ENCODE measurements around the gene SUPT6H. TPM values are rescaled to one million over a fixed set of nuclear protein-coding genes. Genes with fewer than 3 reads are reported as not detected.

Gene SUPT6H
- total RNA-seq, 1 donor from 2014 or later = 29.9 TPM

DNA sequence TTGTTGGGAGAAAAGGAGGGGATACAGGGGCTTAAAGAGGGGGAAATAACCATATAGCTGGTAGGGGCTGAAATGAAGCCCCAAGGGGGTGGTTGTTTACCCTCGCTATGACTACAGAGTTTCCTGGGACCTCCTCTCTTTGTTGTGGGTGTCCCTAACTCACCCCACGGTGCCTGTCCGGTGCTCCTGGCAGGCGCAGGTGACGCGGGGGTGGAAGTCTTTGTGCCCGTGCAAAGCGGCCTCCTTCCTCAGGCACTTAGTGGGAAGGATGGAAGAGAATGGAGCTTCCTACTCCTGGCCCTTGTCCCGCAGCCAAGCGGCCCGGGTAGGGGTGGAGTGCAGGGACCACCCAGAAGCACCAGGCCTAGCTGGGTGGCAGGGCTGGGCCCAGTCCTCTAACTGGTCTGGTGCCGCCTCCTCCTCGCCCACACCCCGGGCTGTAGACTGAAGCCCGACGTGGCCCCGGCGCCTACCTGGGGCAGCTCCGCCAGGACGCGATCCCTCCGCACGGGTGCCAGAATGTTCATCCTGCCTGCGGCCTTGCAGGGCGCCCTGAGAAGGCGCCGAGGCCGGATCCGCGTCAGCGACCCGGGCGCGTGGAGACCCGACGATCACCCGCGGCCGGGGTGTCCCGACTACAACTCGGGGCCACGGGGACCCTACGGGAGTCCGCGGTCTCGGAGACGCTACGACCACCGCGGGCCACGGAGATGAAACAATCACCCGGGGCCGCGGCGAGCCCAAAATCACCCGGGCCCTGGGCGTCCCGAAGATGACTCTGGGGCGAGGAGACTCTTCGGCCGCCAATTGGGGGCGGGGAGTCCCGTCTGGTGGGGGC lies 55.0 kb downstream of the SUPT6H start:
- H4K20me1 ChIP-seq (ENCODE audit: low read depth) = peaks cover 21% of the 10 kb centered on the region
- peak overlapping the region; percentile 17 for H3K27ac ChIP-seq
- no peaks in the 10 kb centered on the region for H3K9me3 Mint-ChIP-seq
- H3K4me1 Mint-ChIP-seq = peaks cover 57% of the 10 kb centered on the region
- peak overlapping the region; percentile 14 for H3K27ac Mint-ChIP-seq
- H3K9ac ChIP-seq = peak overlapping the region; percentile 51
- peaks cover 44% of the 10 kb centered on the region for H3K79me2 ChIP-seq (ENCODE audit: low read depth)
- H3K9me3 ChIP-seq (ENCODE audit: low read depth) = no peaks in the 10 kb centered on the region
- DNase-seq (ENCODE audit: low spot score) = peak; percentile 78
- TF ChIP-seq EZH2phosphoT487 (IDR thresholded peaks at IDR 0.05) = no peak
- TF ChIP-seq, protein P1, sequence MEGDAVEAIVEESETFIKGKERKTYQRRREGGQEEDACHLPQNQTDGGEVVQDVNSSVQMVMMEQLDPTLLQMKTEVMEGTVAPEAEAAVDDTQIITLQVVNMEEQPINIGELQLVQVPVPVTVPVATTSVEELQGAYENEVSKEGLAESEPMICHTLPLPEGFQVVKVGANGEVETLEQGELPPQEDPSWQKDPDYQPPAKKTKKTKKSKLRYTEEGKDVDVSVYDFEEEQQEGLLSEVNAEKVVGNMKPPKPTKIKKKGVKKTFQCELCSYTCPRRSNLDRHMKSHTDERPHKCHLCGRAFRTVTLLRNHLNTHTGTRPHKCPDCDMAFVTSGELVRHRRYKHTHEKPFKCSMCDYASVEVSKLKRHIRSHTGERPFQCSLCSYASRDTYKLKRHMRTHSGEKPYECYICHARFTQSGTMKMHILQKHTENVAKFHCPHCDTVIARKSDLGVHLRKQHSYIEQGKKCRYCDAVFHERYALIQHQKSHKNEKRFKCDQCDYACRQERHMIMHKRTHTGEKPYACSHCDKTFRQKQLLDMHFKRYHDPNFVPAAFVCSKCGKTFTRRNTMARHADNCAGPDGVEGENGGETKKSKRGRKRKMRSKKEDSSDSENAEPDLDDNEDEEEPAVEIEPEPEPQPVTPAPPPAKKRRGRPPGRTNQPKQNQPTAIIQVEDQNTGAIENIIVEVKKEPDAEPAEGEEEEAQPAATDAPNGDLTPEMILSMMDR (IDR thresholded peaks at IDR 0.05) = no peak
- TF ChIP-seq EZH2 (IDR thresholded peaks at IDR 0.05) = no peak
- H3K4me1 ChIP-seq = peaks cover 35% of the 10 kb centered on the region
- H3K36me3 Mint-ChIP-seq = peaks cover 41% of the 10 kb centered on the region
- peak overlapping the region; percentile 87 for H3K4me3 Mint-ChIP-seq
- no peaks in the 10 kb centered on the region for H3K27me3 ChIP-seq
- peak overlapping the region; percentile 2 for H2AFZ ChIP-seq (replicated peaks)
- H3F3A ChIP-seq (ENCODE audit: low read depth) = peaks cover 62% of the 10 kb centered on the region
- H3K4me2 ChIP-seq = peak overlapping the region; percentile 83
- peaks cover 11% of the 10 kb centered on the region for H3K27me3 Mint-ChIP-seq (ENCODE audit: insufficient read depth, low read depth)
- H3K36me3 ChIP-seq = peaks cover 7% of the 10 kb centered on the region
- H3K4me3 ChIP-seq = peak overlapping the region; percentile 88

DNA sequence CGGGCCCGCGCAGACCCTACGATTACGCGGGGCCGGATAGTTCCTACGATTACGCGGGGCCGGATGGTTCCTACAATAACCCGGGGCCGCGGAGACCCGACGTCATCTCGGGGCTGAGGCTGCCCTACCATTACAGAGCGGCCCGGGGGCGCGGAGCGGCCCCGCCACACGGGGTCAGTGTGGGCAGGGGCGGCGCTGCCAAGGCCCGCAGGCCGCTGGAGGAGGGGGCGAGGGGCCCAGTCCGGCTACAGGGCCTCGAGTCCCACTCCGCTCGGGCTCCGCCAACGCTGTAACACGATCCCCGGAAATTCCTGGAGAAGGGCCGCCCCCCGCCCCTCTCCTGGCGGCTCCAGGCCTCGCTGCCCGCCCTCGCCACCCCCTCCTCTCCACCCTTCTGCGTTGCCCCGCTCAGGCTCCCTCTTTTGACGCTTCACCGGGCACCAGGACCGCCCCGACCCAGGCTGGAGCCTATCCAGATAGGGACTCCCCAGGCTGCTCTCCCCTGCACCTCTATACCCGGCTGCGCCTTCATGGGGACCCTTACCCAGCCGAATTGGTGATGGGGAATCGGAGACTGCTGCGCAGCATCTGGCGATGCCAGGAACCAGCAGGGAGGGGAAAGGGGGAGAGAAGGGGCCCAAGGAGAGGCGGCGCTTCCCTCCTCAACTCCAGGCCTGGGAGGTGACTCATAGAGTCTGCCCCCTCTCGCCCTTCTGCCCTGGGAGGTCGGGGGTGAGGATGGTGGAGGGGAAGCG lies 55.8 kb downstream of the SUPT6H start, which contains the start of gene RAB34:
Gene RAB34, minus strand, starts transcription at position 291 of the 755 bp plus-strand sequence. CDS start 602 bp downstream, outside the sequence.
- peaks cover 35% of the 10 kb centered on the region for H3K4me1 ChIP-seq

DNA sequence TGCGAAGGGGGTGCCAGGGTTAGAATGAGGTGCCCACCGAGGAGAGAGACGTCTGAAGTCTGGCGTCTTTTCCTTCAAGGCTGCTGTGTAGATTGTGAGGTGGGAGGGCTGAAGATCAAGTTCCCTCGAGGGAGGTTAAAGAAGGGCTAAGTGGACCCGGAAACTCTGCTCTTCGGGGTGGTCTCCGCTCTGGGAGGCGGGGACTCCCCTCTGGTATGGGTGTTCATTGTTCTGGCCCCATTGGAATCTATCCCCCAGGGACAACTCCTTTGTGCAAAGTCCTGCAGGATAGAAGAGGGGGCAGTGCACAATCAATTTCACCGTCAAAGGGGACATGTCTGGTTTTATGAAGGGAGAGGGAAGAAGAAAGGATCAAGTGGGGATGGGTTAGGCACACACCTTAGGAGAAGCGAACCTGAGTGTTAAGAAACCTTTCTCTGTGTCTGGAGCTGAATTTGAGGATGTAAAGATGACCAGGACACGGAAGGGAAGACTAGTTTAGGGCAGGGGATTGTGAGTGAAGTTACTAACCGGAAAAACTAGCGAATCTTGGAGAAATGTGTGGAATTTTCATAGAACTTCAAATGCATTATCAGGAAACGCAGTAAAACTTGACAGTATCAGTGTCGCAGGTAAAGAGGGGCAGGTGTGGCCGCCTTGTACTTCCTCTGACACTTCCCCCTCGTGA lies 56.5 kb downstream of the SUPT6H start:
- DNase-seq (ENCODE audit: low spot score) = peak; percentile 49
- Histone ChIP-seq H3K79me2 (ENCODE audit: low read depth) (peaks cover 59% of the 10 kb centered on the region), H3K36me3 (peaks cover 7% of the 10 kb centered on the region), H3K27ac (peak overlapping the region; percentile 5), H3K4me3 (peak overlapping the region; percentile 88), H3K4me2 (peak overlapping the region; percentile 99), H3K4me1 (peaks cover 38% of the 10 kb centered on the region), H4K20me1 (ENCODE audit: low read depth) (peaks cover 36% of the 10 kb centered on the region), H3K9me3 (ENCODE audit: low read depth) (no peaks in the 10 kb centered on the region), H3K27me3 (no peaks in the 10 kb centered on the region), H2AFZ (replicated peaks) (no peak overlapping the region), H3F3A (ENCODE audit: low read depth) (peaks cover 62% of the 10 kb centered on the region), H3K9ac (no peak overlapping the region)
- TF ChIP-seq EZH2phosphoT487 (IDR thresholded peaks at IDR 0.05) (no peak), EZH2 (IDR thresholded peaks at IDR 0.05) (no peak)
- TF ChIP-seq, protein P1 (IDR thresholded peaks at IDR 0.05) = no peak
- H3K4me3 Mint-ChIP-seq = peak overlapping the region; percentile 88
- peak overlapping the region; percentile 87 for H3K27ac Mint-ChIP-seq
- H3K27me3 Mint-ChIP-seq (ENCODE audit: insufficient read depth, low read depth) = peaks cover 11% of the 10 kb centered on the region
- peaks cover 60% of the 10 kb centered on the region for H3K4me1 Mint-ChIP-seq
- no peaks in the 10 kb centered on the region for H3K9me3 Mint-ChIP-seq
- H3K36me3 Mint-ChIP-seq = peaks cover 45% of the 10 kb centered on the region

More for the DNA sequence above, 55.8 kb downstream of the SUPT6H start, which contains the start of gene RAB34:
- peak within 1 kb of the TSS; percentile 87 for H3K27ac Mint-ChIP-seq
- Histone ChIP-seq H3K27me3 (no peaks in the 10 kb centered on the region), H4K20me1 (ENCODE audit: low read depth) (peaks cover 29% of the 10 kb centered on the region), H3K9me3 (ENCODE audit: low read depth) (no peaks in the 10 kb centered on the region), H3K4me2 (peak within 1 kb of the TSS; percentile 99), H3K36me3 (peaks cover 7% of the 10 kb centered on the region), H2AFZ (replicated peaks) (peak within 1 kb of the TSS; percentile 2), H3K27ac (peak within 1 kb of the TSS; percentile 17), H3K79me2 (ENCODE audit: low read depth) (peaks cover 52% of the 10 kb centered on the region), H3K4me3 (peak within 1 kb of the TSS; percentile 88), H3F3A (ENCODE audit: low read depth) (peaks cover 62% of the 10 kb centered on the region), H3K9ac (peak within 1 kb of the TSS; percentile 51)
- DNase-seq (ENCODE audit: low spot score) = peak; percentile 99
- peaks cover 58% of the 10 kb centered on the region for H3K4me1 Mint-ChIP-seq
- H3K4me3 Mint-ChIP-seq = peak within 1 kb of the TSS; percentile 88
- peaks cover 11% of the 10 kb centered on the region for H3K27me3 Mint-ChIP-seq (ENCODE audit: insufficient read depth, low read depth)
- H3K36me3 Mint-ChIP-seq = peaks cover 42% of the 10 kb centered on the region
- no peak for TF ChIP-seq EZH2 (IDR thresholded peaks at IDR 0.05)
- no peak for TF ChIP-seq EZH2phosphoT487 (IDR thresholded peaks at IDR 0.05)
- TF ChIP-seq, protein P1 (IDR thresholded peaks at IDR 0.05) = peak; percentile 63
- H3K9me3 Mint-ChIP-seq = no peaks in the 10 kb centered on the region

Measured in neural progenitor cell (in vitro differentiated cells).